SU-DHL-6 (cell line): Measurements from ENCODE around the gene SMAD4.

ENCODE experiments used
- EZH2phosphoT487 ChIP-seq: fragments of 200-600 bp; sonication (generic), shearing (Covaris generic); conservative IDR thresholded peaks from 2 replicates; pipeline ENCODE4 v1.6.1; 2018; ENCODE audit warnings: mild to moderate bottlenecking, antibody characterized with exemption, low read length, moderate library complexity, mixed read lengths
- TF ChIP-seq, protein P1 (sequence below): fragments of 200-600 bp; sonication (generic); IDR thresholded peaks from one replicate; pipeline ENCODE4 v1.5.1; 2017; ENCODE audit warnings: antibody characterized with exemption, mild to moderate bottlenecking, low read length, moderate library complexity; ENCODE audit not compliant: insufficient read depth, poor library complexity, severe bottlenecking

DNA sequence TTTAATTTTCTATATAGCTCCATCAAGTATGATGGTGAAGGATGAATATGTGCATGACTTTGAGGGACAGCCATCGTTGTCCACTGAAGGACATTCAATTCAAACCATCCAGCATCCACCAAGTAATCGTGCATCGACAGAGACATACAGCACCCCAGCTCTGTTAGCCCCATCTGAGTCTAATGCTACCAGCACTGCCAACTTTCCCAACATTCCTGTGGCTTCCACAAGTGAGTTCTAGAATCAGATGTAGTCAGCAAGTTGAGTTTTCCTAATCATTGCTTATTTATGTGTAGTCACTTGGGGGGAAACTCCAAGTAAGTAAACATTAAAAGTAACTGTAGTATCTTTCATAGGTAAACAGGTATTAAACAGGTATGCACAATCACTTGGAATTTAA lies 24.8 kb downstream of the SMAD4 start:
- TF ChIP-seq, protein P1, sequence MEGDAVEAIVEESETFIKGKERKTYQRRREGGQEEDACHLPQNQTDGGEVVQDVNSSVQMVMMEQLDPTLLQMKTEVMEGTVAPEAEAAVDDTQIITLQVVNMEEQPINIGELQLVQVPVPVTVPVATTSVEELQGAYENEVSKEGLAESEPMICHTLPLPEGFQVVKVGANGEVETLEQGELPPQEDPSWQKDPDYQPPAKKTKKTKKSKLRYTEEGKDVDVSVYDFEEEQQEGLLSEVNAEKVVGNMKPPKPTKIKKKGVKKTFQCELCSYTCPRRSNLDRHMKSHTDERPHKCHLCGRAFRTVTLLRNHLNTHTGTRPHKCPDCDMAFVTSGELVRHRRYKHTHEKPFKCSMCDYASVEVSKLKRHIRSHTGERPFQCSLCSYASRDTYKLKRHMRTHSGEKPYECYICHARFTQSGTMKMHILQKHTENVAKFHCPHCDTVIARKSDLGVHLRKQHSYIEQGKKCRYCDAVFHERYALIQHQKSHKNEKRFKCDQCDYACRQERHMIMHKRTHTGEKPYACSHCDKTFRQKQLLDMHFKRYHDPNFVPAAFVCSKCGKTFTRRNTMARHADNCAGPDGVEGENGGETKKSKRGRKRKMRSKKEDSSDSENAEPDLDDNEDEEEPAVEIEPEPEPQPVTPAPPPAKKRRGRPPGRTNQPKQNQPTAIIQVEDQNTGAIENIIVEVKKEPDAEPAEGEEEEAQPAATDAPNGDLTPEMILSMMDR = no peak
- no peak for TF ChIP-seq EZH2phosphoT487
